Right lobe of liver (tissue), 4 donors: Measurements from ENCODE around the gene TOMM20.

Source experiments
- POLR2A ChIP-seq: fragments of 450-650 bp; IDR thresholded peaks from one replicate; pipeline ENCODE4 v1.6.1; 2017; ENCODE audit warnings: antibody characterized with exemption, mild to moderate bottlenecking
- TF ChIP-seq, protein P1 (sequence below), 4 donors: fragments of 200-600 bp in 3 of 4; fragments of 450-650 bp in 1 of 4; IDR thresholded peaks; one replicate each; pipeline versions ENCODE4 v1.5.1 to v1.8.0; 2016 to 2022; ENCODE audit warnings: antibody characterized with exemption in 4 of 4, mild to moderate bottlenecking in 2 of 4
- donor health status: DM: no; HTN: no; CAD: no.
- donor health status: DM: no; HTN: no; CAD: no.
- donor health status: DM: no; HTN: yes; CAD: no.

DNA sequence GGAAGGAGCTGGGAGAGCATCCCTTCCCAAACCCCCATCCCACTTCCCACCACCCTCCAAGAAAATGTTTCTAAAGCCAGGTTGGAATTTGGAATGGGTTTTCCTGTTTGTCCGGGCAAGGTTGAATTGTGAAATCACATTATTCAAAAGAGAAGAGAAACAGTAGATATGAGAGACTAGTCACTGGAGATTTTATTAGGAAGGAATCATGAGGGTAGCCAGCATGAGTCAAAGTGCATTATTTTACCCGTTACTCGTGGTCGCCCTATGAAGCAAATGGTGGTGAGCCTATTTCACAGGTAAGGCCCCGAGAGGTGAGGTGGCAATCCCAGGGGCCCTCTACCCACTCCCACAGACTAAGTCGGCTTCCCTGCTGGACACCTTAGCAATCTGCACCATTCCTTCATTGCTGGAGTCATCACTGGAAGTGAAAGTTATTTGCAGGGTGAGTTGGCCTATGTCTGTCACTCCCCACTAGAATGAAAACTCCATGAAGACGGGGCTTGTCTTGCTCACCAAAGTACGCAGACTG, 52.8 kb downstream of the TOMM20 start:
- TF ChIP-seq, protein P1, sequence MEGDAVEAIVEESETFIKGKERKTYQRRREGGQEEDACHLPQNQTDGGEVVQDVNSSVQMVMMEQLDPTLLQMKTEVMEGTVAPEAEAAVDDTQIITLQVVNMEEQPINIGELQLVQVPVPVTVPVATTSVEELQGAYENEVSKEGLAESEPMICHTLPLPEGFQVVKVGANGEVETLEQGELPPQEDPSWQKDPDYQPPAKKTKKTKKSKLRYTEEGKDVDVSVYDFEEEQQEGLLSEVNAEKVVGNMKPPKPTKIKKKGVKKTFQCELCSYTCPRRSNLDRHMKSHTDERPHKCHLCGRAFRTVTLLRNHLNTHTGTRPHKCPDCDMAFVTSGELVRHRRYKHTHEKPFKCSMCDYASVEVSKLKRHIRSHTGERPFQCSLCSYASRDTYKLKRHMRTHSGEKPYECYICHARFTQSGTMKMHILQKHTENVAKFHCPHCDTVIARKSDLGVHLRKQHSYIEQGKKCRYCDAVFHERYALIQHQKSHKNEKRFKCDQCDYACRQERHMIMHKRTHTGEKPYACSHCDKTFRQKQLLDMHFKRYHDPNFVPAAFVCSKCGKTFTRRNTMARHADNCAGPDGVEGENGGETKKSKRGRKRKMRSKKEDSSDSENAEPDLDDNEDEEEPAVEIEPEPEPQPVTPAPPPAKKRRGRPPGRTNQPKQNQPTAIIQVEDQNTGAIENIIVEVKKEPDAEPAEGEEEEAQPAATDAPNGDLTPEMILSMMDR (IDR thresholded peaks at IDR 0.05), result no peak
- no peak for TF ChIP-seq POLR2A
